NCI-H460 (cell line): ENCODE data around the gene MGAT5B. TPM values are rescaled to one million over a fixed set of nuclear protein-coding genes. Genes with fewer than 3 reads are reported as not detected.
A peak's percentile ranks its signal among the peaks of the same experiment; 100 is the strongest.

Source experiments
- DNase-seq: peaks from one replicate; pipeline ENCODE4 v3.0.0-alpha.2; 2016; ENCODE audit warnings: low read depth; ENCODE audit errors: extremely low read depth
- total RNA-seq: library from RNA; depleted of rRNA; stranded (reverse); fragments of >200 nt; shearing (Covaris generic); gene quantifications from 2 replicates; pipeline ENCODE4 v1.2.3, GENCODE V29; 2014

MGAT5B gene
- total RNA-seq, 1 experiment from 2014 or later, result 1.2 TPM

DNA sequence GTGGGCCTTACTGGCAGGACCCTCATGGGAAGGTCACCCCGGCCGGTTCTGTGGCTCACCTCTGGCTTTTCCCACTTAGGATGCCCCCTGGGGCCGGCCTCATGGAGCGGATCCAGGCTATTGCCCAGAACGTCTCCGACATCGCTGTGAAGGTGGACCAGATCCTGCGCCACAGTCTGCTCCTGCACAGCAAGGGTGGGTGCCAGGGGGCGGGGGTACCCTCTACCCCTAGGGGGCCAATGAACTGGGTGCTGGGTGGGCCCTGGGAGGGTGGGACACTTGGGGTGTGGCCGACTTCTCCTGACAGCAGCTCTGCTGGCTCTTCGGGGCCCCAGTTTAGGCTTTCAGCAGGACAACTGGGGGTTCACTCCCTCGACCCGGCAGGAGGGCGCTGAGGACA lies 34.3 kb downstream of the MGAT5B start:
- DNase-seq, result no peak

DNA sequence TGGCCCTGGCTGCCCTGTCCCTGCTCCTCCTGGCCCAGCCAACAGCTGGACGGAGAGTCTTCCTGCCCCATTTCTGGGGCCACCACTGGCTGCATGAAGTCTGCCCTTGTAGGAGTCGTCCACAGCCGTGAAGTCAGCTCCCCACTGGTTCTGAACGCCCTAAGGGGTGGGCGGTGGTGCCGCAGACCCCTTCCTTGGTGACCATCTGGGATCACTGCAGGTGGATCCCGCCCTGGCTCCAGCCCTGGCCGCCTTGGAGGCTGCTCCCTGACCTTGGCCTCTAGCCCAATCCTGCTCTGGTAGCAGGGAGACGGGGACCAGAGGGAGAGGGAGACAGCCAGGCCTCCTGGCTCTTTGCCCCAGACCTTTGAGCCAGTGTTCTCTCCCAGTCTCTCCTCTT lies 35.4 kb downstream of the MGAT5B start:
- DNase-seq, result no peak

DNA sequence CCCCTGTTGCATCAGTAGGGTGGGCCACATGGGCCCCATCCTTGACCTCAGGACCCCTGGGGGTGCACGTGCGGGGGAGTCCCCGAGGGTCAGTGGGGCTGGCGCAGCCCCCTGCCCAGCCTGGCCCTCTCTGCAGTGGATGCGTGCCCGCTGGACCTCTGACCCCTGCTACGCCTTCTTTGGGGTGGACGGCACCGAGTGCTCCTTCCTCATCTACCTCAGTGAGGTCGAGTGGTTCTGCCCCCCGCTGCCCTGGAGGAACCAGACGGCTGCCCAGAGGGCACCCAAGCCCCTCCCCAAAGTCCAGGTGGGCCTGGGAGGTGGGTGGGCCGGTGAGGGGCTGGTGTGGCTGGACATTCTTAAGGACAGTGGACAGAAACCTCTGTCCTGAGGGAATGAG lies 35.9 kb downstream of the MGAT5B start:
- no peak for DNase-seq

DNA sequence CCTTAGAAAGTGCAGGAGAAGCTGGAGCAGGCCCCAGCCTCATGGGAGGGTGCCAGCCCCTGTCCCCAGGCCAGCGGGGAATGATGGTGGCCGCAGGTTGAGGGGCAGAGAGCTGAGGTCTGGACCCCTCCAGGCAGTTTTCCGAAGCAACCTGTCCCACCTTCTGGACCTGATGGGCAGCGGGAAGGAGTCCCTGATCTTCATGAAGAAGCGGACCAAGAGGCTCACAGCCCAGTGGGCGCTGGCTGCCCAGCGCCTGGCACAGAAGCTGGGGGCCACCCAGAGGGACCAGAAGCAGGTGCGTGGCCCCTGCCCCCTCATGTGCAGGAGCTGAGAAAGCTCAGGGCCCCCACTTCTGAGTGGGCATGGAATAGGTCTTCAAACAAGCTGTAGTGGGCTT lies 36.8 kb downstream of the MGAT5B start:
- no peak for DNase-seq

DNA sequence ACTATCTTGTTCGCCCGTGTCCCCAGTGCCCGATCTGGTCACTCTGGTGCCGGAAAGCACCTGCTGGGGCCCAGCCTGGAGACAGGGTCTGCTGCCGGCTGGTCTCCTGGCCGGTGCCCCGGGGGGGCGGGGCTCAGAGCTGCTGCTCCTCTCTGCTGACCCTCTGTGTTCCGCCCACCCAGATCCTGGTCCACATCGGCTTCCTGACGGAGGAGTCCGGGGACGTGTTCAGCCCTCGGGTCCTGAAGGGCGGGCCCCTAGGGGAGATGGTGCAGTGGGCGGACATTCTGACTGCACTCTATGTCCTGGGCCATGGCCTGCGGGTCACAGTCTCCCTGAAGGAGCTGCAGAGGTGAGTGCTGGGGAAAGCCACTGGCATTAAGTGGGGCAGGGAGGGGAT lies 37.6 kb downstream of the MGAT5B start:
- no peak for DNase-seq

DNA sequence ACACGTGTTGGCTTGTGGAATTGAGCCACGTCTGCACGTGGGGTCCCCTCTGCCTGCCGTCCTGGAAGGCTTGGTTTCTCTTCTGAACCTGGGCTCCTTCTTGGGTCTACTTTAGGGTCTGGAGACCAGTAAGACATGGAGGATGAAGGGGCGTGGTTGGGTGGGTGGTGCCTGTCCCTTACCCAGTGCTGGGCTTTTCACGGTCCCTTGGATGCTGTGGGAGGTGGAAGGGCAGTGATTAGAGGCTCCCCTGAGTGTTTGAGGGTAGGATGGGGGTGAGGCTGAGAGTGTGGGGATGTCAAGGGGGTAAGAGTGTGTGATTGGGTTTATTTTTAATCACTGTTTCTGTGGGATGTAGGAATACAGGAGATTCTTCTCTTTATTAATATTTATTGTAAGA lies 38.3 kb downstream of the MGAT5B start:
- no peak for DNase-seq

DNA sequence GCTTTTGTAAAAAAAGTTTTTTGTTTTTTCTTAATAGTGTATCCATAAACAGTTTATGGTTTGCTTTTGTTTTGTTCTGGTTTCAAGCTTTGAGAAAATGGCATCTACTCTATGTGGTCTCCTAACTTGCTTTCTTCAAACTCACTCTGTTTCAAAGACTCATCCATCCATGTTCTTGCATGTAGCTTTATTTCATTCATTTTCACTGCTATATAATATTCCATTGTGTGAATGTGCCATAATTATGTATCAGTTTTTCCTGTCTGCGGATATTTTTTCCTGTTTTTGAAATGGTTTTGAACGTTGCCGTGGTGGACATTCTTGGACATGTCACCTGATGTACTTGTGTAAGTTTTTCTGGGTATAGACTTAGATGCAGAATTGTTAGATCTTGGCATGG lies 39.1 kb downstream of the MGAT5B start:
- DNase-seq, result no peak

DNA sequence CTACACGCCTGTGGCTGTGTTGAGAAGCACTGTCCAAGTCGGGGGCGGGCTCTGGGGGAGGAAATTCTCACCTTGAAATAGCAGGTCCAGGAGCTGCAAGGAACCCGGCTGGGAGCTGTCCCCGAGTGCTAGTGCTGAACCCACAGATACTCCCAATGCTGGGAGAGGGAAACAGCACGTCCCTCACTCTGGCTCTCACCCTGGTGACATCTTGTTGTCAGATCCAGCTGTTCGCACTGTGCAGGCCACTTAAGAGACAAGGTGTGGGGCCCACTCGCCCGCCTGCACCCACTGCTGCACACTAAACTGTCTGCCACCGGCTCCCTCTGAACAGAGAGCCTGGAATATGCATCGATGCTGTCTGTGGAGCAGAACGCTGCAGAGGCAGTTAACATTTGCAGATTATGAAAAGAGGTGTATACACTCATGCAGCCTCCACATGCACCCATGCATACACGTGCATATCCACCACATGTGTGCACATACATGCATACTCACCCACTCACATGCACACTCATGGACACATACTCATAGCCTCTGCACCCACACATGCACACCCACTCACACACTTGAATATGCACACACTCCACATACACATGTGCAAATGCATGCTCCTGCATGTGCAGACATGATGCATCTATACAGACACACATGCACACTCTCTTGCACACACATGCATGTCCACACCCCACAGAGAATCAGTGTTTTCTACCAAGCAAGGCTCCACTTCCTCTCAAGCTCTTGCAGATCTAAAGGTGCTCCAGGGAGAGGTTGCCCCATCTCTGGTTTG lies 42.0 kb downstream of the MGAT5B start:
- peak; percentile 26 for DNase-seq

DNA sequence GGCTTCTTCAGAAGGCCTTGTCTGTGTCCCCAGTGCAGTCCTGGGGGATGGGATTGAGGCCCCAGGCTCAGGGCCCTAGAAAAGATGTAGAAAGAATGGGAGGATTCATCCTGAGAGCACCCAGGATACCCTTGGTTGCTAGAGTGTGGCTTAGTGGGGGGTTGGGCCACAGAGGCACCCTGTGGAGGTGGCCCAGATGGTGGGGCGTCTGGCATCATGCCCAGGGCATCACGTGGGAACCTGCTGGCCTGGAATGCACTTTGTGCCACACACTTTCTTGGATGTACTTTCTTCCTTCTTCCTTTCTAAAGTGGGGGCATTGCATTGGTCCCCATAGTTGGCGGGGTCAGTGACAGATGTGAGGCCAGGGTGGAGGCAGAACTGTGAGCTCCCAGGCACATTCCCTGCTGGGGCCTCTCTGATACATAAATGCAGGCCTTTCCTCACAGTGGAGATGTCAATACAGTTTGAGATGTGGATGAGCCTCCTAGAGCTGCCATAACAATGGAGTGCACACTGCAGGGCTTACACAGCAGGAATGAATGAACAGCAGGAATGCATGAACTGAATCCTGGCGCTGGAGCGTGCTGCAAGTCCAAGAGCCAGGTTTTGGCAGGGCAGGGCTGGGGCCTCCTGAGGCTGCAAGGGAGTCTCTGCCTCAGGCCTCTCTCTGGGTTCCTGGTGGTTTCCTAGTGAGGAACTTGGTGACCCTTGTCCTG lies 43.3 kb downstream of the MGAT5B start:
- no peak for DNase-seq

DNA sequence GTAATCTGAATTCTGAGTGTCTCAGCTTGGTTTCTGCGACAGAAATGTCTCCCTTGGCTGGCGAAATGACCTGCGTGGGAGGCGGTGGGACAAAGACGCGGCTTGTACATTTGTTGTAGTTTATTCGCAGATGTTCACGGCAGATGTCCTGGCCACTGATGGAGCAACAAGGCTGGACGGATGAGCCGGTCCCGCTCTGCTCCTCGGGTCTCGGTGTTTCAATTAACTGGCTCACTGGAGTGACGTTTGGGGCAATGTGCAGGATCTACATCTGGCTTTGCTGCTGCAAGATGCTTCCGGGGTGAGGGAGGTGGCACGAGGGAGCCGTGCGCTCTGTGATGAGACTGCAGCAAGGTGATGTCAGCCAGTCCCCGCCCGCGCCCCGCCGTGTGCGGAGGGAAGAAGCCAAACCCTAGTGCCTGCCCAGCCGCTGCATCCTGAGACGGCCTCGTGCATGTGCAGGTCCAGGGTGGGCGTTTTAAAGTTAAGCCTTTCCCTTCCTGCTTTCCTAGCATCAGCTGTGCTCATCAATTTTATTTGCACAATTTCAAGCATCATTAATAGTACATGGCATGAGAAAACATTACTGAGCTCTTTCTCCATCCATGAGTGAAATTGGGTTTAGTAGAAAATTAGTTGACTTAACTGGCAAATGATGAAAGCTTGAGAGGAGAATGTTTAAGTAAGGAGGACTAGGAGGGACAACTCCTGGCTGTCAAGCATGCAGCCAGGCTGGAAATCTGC lies 44.4 kb downstream of the MGAT5B start:
- DNase-seq, result no peak

DNA sequence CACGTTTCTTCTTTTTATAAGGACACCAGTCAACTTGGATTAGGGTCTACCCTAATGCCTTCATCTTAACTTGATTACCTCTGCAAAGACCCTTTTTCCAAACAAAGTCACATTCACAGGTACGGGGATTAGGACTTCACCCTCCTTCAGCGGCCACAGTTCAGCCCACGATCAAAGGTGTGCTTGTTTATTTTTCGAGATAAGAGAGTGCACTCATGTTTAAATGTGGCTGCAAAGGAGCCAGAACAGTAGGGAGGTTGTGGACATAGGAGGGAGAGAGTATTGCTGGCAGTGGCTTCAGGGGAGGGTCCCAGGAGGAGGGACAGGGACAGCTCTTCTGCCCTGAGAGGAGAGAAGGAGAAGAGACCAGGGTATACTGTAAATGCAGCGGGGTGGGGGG lies 46.7 kb downstream of the MGAT5B start:
- DNase-seq, result no peak

DNA sequence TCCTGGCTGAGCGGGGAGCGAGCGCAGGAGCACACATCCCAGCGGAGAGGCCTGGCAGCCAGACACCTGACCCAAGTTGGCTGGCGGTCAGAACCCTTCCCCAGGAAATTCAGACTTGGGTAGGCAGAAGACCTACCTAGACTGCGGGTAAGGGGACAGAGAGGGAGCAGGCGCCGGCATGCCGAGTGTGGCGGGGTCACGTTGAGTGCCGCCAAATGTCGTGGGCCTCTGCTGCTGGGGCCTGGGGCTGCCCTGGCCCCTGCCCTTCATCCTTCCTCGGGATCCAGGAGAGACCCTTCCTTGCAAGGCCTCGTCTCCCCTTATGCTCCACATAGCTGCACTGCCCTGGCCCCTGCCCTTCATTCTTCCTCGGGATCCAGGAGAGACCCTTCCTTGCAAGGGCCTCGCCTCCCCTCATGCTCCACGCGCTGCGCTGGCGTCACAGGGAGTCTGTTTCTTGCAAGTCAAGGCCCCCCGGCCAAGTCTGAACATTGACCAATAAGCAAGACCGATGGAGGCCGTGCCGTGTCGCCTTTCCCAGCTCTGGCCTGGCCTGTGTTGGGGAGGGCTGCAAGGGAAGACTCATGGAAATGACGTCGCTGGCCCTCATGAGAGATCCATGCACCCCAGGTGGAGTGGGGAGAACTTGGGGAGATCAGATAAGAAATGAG lies 47.8 kb downstream of the MGAT5B start:
- no peak for DNase-seq

DNA sequence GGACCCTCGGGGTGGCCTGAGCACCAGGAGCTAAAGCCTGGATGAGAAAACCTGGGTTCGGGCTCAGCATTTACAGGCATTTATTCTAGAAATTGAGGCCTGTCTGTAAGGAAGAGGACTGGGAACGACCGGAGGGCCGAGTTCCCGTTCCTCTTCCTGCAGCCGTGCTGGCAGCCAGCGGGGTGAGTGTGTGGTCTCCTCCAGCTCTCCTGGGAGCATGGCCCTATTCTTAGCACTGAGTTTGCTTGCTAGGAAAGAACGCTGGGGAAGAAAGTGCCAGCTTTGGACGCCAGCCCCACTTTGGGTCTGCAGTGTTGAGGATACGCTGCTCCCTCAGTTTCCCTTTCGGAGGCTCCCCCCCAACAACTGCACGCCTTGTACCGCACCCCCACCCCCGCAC lies 49.6 kb downstream of the MGAT5B start:
- no peak for DNase-seq

DNA sequence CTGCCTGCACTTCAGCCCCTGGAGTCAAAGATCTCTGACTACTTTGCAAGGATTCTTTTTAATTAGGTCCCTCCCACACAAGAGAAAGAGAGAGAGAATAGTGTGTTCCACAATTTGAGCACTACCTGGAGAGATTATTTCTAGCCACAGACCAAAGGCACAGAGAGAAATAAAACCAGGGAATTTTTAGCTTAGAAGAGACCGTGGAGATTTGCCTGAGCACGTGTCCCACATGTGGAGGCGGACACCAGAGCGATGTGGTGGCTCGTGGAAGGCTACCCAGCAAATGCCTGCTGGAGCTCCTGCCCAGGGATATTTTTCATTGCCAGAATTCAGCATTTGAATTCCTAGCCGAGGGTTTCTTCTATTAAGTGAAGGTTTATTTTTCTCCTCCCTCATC lies 50.6 kb downstream of the MGAT5B start:
- DNase-seq, result no peak

DNA sequence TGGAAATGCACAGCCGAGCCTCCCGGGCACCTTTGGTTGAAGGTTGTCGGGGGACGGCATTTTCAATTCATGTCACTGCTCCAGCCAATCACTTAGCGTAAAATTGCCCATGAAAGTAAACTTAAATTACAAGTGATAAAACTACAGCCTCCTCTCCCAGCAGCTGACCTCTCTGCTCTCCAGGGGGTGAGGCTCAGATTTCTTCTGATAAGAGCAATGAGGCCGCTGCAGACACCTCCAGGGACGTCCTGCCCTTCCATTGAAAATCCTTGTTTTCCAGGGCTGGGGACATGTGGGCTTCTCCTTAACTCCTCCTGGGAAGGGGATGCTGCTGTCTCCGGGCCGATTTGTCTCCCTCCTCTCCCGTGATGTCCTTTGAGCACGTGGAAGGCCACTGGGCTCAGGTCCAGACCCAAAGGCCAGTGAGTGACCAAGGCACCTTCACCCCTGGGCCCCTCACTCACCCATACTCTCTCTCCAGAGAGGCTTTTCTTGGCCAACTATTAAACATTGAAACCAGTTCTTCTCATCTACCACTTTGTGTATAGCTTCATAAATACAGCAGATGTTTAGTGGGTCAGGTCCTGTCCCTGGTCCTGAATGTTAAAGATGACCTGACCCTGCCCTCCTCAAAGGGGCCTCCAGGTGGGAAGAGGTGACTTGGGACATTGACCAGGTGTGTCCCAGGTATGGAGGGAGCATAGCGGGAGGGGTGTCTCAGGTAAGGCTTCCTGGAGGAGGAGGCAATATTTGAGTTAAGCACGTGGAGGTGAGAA lies 52.3 kb downstream of the MGAT5B start:
- DNase-seq, result no peak

DNA sequence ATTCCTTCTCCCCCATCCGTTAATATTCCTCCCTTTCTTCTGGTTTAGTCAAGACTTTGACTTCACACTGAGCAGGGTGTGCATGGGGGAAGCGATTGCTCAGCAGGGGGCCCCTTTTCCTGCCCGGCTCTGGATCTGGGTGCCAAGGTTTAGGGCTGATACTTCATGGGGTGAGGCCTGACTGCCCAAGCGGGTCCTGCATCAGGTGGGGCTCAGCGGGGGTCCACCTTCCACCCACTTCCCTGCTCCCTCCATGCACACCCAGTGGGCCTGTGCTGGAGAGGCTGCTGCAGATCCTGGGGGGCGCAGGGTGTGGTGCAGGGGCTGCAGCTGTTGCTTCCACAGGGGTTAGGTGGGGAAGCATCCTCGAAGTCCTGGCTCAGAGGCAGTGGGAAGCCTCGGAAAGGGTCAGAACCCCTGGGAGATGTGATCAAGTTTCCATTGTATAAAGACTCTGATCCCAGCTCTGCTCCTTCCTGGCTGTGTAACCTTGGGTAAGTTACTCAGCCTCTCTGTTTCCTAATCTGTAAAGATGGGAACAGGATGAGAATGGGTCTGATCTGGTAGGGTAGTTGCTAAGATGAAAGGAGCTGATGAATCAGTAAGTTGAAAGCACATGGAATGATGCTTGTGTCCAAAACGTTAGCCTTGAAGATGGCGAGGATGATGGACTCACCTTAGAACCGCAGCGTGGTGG lies 53.3 kb downstream of the MGAT5B start:
- no peak for DNase-seq

DNA sequence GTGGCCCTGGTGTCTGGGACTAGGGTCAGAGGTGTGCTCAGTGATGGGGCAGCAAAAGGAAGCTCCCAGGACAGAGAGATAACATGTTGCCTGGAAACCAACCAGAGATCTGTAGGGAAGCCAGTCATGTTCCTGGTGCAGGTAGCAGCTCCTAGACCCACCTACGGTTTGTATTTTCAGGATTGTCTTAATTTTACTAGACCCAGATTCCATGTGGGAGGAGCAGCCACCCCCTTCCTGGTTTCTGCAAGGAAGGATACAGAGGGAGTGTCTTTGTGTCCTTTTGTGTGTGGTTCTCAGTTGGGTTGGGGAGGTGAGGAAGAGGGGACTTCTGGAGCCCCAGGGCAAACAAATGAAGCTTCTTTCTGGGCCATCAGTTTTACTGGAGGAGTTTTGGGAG lies 53.9 kb downstream of the MGAT5B start:
- no peak for DNase-seq

DNA sequence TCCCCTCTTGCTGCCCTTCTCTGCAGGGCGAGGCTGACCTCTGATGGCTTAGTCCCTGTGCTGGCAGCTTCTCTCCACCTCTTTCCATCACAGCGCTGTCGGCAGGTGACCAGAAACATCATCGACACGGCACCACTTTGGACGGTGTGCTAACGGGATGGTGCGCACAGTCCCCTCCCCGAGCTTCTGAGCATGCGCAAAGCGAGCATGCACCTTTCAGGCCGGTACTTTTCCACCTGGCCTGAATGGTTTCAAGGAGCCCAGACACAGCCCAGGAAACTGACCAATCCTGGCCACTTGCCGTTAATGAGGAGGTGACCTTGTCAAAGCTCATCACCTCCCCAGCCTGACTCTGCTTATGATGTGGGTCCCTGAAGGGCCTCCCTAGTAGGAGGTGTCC lies 54.8 kb downstream of the MGAT5B start:
- no peak for DNase-seq

DNA sequence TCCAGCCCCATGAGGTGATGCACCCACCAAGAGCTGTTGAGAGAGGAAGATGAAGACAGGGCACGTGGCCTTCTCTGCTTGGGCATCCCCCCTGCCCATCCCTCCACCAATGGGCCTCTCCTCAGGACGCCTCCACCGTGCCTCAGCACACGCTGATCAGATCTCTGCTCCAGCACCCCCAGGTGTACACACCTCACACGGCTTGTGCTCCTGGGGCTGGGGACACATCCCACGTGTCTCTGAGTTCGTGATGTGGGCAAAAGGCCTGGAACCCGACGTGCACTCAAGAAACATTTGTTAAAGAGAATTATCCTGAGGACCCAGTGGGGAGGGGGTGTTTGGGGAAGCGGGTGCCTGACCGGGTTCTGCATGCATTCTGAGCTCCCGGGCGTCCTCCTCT lies 55.3 kb downstream of the MGAT5B start:
- no peak for DNase-seq
